ENCODE results near the gene FOXA2.

GRCh38 chr20:22582964-22583772 is 1.2 kb downstream of the FOXA2 start:
- TF ChIP-seq, protein P1, sequence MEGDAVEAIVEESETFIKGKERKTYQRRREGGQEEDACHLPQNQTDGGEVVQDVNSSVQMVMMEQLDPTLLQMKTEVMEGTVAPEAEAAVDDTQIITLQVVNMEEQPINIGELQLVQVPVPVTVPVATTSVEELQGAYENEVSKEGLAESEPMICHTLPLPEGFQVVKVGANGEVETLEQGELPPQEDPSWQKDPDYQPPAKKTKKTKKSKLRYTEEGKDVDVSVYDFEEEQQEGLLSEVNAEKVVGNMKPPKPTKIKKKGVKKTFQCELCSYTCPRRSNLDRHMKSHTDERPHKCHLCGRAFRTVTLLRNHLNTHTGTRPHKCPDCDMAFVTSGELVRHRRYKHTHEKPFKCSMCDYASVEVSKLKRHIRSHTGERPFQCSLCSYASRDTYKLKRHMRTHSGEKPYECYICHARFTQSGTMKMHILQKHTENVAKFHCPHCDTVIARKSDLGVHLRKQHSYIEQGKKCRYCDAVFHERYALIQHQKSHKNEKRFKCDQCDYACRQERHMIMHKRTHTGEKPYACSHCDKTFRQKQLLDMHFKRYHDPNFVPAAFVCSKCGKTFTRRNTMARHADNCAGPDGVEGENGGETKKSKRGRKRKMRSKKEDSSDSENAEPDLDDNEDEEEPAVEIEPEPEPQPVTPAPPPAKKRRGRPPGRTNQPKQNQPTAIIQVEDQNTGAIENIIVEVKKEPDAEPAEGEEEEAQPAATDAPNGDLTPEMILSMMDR (IDR thresholded peaks at IDR 0.05; ENCODE audit: low read length): no peak
- TF ChIP-seq EZH2 (IDR thresholded peaks at IDR 0.05; ENCODE audit: borderline replicate concordance, low read length): no peak
